ENCODE measurements around the gene GOSR2. TPM values are rescaled to one million over a fixed set of nuclear protein-coding genes. Genes with fewer than 3 reads are reported as not detected.

GOSR2 gene
- total RNA-seq, 1 donor from 2014 or later: 32.0 TPM

- no peak for ATAC-seq (ENCODE audit: poor library complexity)
- intact Hi-C loops (cut with DNase I): no loop called here
- no peak for DNase-seq
Observed at GRCh38 chr17:46889992-46890564, 32.9 kb upstream of the GOSR2 start.

- ATAC-seq (ENCODE audit: poor library complexity): no peak
- intact Hi-C loops (cut with DNase I): no loop called here
- peak; percentile 51 for DNase-seq
Observed at GRCh38 chr17:46890638-46891037, 32.3 kb upstream of the GOSR2 start.

- ATAC-seq (ENCODE audit: poor library complexity) (no peak), DNase-seq (no peak)
- intact Hi-C loops (cut with DNase I): no loop called here
Observed at GRCh38 chr17:46892192-46892703, 30.7 kb upstream of the GOSR2 start.

GRCh38 chr17:46894024-46894423 lies 28.9 kb upstream of the GOSR2 start:
- ATAC-seq (ENCODE audit: poor library complexity): no peak
- DNase-seq: no peak
- intact Hi-C loops (cut with DNase I): no loop called here

- peak; percentile 25 for ATAC-seq (ENCODE audit: poor library complexity)
- intact Hi-C loops (cut with DNase I): no loop called here
- no peak for DNase-seq
Observed at GRCh38 chr17:46894476-46895151, 28.3 kb upstream of the GOSR2 start.

GRCh38 chr17:46895171-46895570 lies 27.8 kb upstream of the GOSR2 start:
- intact Hi-C loops (cut with DNase I): no loop called here
- no peak for DNase-seq
- ATAC-seq (ENCODE audit: poor library complexity): no peak

- ATAC-seq (ENCODE audit: poor library complexity): no peak
- DNase-seq: no peak
- intact Hi-C loops (cut with DNase I): no loop called here
Observed at GRCh38 chr17:46896991-46897390, 26.0 kb upstream of the GOSR2 start.

- DNase-seq: no peak
- intact Hi-C loops (cut with DNase I): no loop called here
- ATAC-seq (ENCODE audit: poor library complexity): no peak
Observed at GRCh38 chr17:46898364-46898763, 24.6 kb upstream of the GOSR2 start.

- DNase-seq (no peak), ATAC-seq (ENCODE audit: poor library complexity) (no peak)
- intact Hi-C loops (cut with DNase I): no loop called here
Observed at GRCh38 chr17:46898860-46899259, 24.1 kb upstream of the GOSR2 start.

- DNase-seq (no peak), ATAC-seq (ENCODE audit: poor library complexity) (no peak)
- intact Hi-C loops (cut with DNase I): no loop called here
Observed at GRCh38 chr17:46901291-46901690, 21.7 kb upstream of the GOSR2 start.

- ATAC-seq (ENCODE audit: poor library complexity) (no peak), DNase-seq (no peak)
- intact Hi-C loops (cut with DNase I): no loop called here
Observed at GRCh38 chr17:46903762-46904672, 18.9 kb upstream of the GOSR2 start.

GRCh38 chr17:46908068-46908737 lies 14.8 kb upstream of the GOSR2 start:
- intact Hi-C loops (cut with DNase I): no loop called here
- DNase-seq (no peak), ATAC-seq (ENCODE audit: poor library complexity) (no peak)

- no peak for ATAC-seq (ENCODE audit: poor library complexity)
- intact Hi-C loops (cut with DNase I): no loop called here
Observed at GRCh38 chr17:46910179-46910927, 12.6 kb upstream of the GOSR2 start.

GRCh38 chr17:46911311-46911710 lies 11.6 kb upstream of the GOSR2 start:
- peak; percentile 78 for ATAC-seq (ENCODE audit: poor library complexity)
- DNase-seq: no peak
- intact Hi-C loops (cut with DNase I): no loop called here

More at GRCh38 chr17:46910179-46910927, 12.6 kb upstream of the GOSR2 start:
- DNase-seq: no peak

GRCh38 chr17:46915596-46915995 lies 7.4 kb upstream of the GOSR2 start:
- ATAC-seq (ENCODE audit: poor library complexity) (no peak), DNase-seq (no peak)
- intact Hi-C loops (cut with DNase I): no loop called here

- intact Hi-C loops (cut with DNase I): no loop called here
- DNase-seq: no peak
- ATAC-seq (ENCODE audit: poor library complexity): no peak
Observed at GRCh38 chr17:46916211-46916610, 6.7 kb upstream of the GOSR2 start.

- ATAC-seq (ENCODE audit: poor library complexity) (no peak), DNase-seq (no peak)
- intact Hi-C loops (cut with DNase I): no loop called here
Observed at GRCh38 chr17:46916623-46917022, 6.3 kb upstream of the GOSR2 start.

- no peak for ATAC-seq (ENCODE audit: poor library complexity)
- no peak for DNase-seq
- intact Hi-C loops (cut with DNase I): no loop called here
Observed at GRCh38 chr17:46917041-46917440, 5.9 kb upstream of the GOSR2 start.
